ENCODE measurements around the gene MAST3. TPM values are rescaled to one million over a fixed set of nuclear protein-coding genes. Genes with fewer than 3 reads are reported as not detected.
"Not testable (repeated sequence)": the region's sequence is repeated elsewhere in the genome, so short reads cannot be mapped to it uniquely, and the experiment has no call there.

MAST3 gene
- total RNA-seq, 1 donor from 2014 or later, result 4.6 TPM

DNA sequence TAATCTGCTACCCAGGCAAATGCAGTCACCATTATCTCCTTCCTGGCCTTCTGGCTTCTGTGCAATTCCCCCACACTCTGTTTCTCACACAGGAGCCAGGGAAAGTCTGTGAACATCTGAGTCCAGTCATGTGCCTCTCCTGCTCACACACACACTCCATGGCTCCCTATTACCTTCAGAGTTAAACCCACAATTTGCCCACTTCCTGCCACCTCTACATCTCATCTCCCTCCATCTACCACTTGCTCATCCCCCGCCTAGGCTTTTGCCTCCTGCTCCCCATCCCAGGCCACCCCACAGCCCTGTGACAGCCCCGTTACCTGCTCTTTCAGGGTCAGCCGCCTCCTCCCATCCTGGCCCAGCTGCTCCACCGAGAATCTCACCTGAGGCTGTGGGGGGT is 24.4 kb upstream of the MAST3 start:
- H3K4me3 ChIP-seq (ENCODE audit: low read depth, low read length), result no peak overlapping the region
- TF ChIP-seq, protein P1, sequence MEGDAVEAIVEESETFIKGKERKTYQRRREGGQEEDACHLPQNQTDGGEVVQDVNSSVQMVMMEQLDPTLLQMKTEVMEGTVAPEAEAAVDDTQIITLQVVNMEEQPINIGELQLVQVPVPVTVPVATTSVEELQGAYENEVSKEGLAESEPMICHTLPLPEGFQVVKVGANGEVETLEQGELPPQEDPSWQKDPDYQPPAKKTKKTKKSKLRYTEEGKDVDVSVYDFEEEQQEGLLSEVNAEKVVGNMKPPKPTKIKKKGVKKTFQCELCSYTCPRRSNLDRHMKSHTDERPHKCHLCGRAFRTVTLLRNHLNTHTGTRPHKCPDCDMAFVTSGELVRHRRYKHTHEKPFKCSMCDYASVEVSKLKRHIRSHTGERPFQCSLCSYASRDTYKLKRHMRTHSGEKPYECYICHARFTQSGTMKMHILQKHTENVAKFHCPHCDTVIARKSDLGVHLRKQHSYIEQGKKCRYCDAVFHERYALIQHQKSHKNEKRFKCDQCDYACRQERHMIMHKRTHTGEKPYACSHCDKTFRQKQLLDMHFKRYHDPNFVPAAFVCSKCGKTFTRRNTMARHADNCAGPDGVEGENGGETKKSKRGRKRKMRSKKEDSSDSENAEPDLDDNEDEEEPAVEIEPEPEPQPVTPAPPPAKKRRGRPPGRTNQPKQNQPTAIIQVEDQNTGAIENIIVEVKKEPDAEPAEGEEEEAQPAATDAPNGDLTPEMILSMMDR (IDR thresholded peaks at IDR 0.05; ENCODE audit: insufficient read depth, low read length, poor library complexity, severe bottlenecking), result no peak
- peaks cover 10% of the 10 kb centered on the region for H3K27me3 ChIP-seq (ENCODE audit: control insufficient read depth, insufficient read depth, low read length)
- DNase-seq (ENCODE audit: low read depth), result no peak
- H3K36me3 ChIP-seq (ENCODE audit: control insufficient read depth, insufficient read depth, low read length), result no peaks in the 10 kb centered on the region

DNA sequence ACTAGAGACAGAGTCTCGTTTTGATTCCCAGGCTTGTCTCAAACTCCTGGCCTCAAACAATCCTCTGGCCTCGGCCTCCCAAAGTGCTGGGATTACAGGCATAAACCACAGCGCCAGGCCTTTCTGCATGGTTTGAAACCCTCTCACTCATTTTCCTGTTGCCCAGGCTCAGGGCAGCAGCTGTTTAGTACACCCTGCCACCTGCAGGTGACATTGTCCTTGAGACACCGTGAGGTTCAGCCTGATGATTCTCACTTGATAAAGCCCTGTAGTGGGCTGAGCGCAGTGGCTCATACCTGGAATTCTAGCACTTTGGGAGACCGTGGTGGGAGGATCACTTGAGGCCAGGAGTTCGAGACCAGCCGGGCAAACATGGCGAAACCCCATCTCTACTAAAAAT is 23.4 kb upstream of the MAST3 start:
- no peak for DNase-seq (ENCODE audit: low read depth)
- Histone ChIP-seq H3K27me3 (ENCODE audit: control insufficient read depth, insufficient read depth, low read length) (peaks cover 10% of the 10 kb centered on the region), H3K36me3 (ENCODE audit: control insufficient read depth, insufficient read depth, low read length) (no peaks in the 10 kb centered on the region), H3K4me3 (ENCODE audit: low read depth, low read length) (no peak overlapping the region)
- TF ChIP-seq, protein P1 (IDR thresholded peaks at IDR 0.05; ENCODE audit: insufficient read depth, low read length, poor library complexity, severe bottlenecking), result no peak

GRCh38 chr19:18083929-18084684 is 13.5 kb upstream of the MAST3 start:
- Histone ChIP-seq H3K36me3 (ENCODE audit: control insufficient read depth, insufficient read depth, low read length) (no peaks in the 10 kb centered on the region), H3K27me3 (ENCODE audit: control insufficient read depth, insufficient read depth, low read length) (no peaks in the 10 kb centered on the region), H3K4me3 (ENCODE audit: low read depth, low read length) (no peak overlapping the region)
- no peak for DNase-seq (ENCODE audit: low read depth)
- TF ChIP-seq, protein P1 (IDR thresholded peaks at IDR 0.05; ENCODE audit: insufficient read depth, low read length, poor library complexity, severe bottlenecking), result no peak

GRCh38 chr19:18085702-18086457 is 11.7 kb upstream of the MAST3 start:
- TF ChIP-seq, protein P1 (IDR thresholded peaks at IDR 0.05; ENCODE audit: insufficient read depth, low read length, poor library complexity, severe bottlenecking), result no peak

DNA sequence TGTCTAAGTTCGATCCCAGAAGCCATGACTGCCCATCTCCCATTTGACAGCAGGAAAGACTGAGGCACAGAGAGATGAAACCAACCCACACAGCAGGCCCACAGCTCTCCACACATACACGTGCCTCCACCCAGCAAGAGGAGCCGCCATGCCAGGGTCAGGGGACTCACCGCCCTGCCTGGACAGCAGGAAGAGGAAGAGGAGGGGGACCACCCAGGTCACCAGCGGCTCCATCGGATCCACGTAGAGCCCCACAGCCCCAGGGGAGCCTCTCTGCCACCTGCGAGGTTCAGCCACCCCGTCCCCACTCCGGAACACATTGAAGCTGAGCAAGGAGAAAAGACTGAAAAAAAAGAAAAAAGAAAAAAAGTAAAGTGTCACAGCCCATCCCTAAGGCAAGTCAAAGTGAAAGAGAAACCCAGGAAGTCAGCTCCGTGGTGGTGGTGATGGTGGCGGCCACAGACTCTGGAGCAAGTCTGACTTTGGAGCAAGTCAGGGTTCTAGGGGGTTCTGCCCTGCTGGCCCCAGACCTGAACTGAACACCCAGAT is 10.9 kb upstream of the MAST3 start, which contains the start of gene IL12RB1:
IL12RB1 (minus strand) TSS at position 345 of the 549 bp plus-strand sequence; CDS start at position 234, 111 bp downstream.
- H3K27me3 ChIP-seq (ENCODE audit: control insufficient read depth, insufficient read depth, low read length), result no peaks in the 10 kb centered on the region
- H3K4me3 ChIP-seq (ENCODE audit: low read depth, low read length), result no peak within 1 kb of the TSS
- no peaks in the 10 kb centered on the region for H3K36me3 ChIP-seq (ENCODE audit: control insufficient read depth, insufficient read depth, low read length)
- DNase-seq (ENCODE audit: low read depth), result no peak
- TF ChIP-seq, protein P1 (IDR thresholded peaks at IDR 0.05; ENCODE audit: insufficient read depth, low read length, poor library complexity, severe bottlenecking), result no peak

More at GRCh38 chr19:18085702-18086457, 11.7 kb upstream of the MAST3 start:
- H3K27me3 ChIP-seq (ENCODE audit: control insufficient read depth, insufficient read depth, low read length), result no peaks in the 10 kb centered on the region
- DNase-seq (ENCODE audit: low read depth), result no peak
- no peaks in the 10 kb centered on the region for H3K36me3 ChIP-seq (ENCODE audit: control insufficient read depth, insufficient read depth, low read length)
- no peak overlapping the region for H3K4me3 ChIP-seq (ENCODE audit: low read depth, low read length)

DNA sequence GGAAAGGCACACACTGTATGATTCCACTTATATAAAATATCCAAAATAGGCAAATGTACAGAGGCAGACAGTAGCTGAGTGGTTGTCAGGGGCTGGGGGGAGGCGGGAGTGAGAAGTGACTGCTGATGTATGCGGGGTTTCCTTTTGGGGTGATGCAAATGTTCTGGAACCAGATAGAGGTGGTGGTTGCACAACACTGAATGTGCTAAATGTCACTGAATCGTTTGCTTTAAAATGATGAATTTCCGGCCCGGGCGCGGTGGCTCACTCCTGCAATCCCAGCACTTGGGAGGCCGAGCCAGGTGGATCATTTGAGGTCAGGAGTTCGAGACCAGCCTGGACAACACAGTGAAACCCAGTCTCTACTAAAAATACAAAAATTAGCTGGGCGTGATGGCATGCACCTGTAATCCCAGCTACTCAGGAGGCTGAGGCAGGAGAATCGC is 8.5 kb upstream of the MAST3 start:
- not testable (repeated sequence) for H3K27me3 ChIP-seq (ENCODE audit: control insufficient read depth, insufficient read depth, low read length); H3K4me3 ChIP-seq (ENCODE audit: low read depth, low read length); DNase-seq (ENCODE audit: low read depth); H3K36me3 ChIP-seq (ENCODE audit: control insufficient read depth, insufficient read depth, low read length)
